Measurements from ENCODE around the gene BRIP1. TPM values are rescaled to one million over a fixed set of nuclear protein-coding genes. Genes with fewer than 3 reads are reported as not detected.
"Not testable (repeated sequence)": the region's sequence is repeated elsewhere in the genome, so short reads cannot be mapped to it uniquely, and the experiment has no call there.

Gene BRIP1
- total and polyA plus RNA-seq, 5 donors = 0.05 to 0.41 (median 0.20) TPM; not detected in 1

- H3K4me1 ChIP-seq (ENCODE audit: control insufficient read depth, insufficient read depth, low read length) = no peaks in the 10 kb centered on the region
- H3K27me3 ChIP-seq (ENCODE audit: control insufficient read depth, insufficient read depth) = no peaks in the 10 kb centered on the region
- no peak for DNase-seq
- H3K4me3 ChIP-seq (ENCODE audit: low read length) = no peak overlapping the region
- 97% methylated on average over 8 of the region's 8 CpGs for WGBS
- intact Hi-C loops (cut with DNase I) = no loop called here
- ATAC-seq = no peak
- no peak overlapping the region for H3K27ac ChIP-seq (ENCODE audit: low read length)
- H3K9me3 ChIP-seq (ENCODE audit: control insufficient read depth, low read length) = no peaks in the 10 kb centered on the region
Measured at GRCh38 chr17:61827649-61828395, 35.5 kb downstream of the BRIP1 start.

- H3K4me1 ChIP-seq (ENCODE audit: control insufficient read depth, insufficient read depth, low read length); DNase-seq; H3K4me3 ChIP-seq (ENCODE audit: low read length); H3K27ac ChIP-seq (ENCODE audit: low read length); intact Hi-C loops (cut with DNase I); ATAC-seq; H3K27me3 ChIP-seq (ENCODE audit: control insufficient read depth, insufficient read depth); H3K9me3 ChIP-seq (ENCODE audit: control insufficient read depth, low read length): not testable (repeated sequence)
- 99% methylated on average over 1 of the region's 1 CpG for WGBS
Measured at GRCh38 chr17:61826866-61827265, 36.5 kb downstream of the BRIP1 start.

GRCh38 chr17:61826198-61826597 lies 37.1 kb downstream of the BRIP1 start:
- H3K27me3 ChIP-seq (ENCODE audit: control insufficient read depth, insufficient read depth); DNase-seq; H3K4me3 ChIP-seq (ENCODE audit: low read length); ATAC-seq; H3K27ac ChIP-seq (ENCODE audit: low read length); intact Hi-C loops (cut with DNase I); H3K4me1 ChIP-seq (ENCODE audit: control insufficient read depth, insufficient read depth, low read length); H3K9me3 ChIP-seq (ENCODE audit: control insufficient read depth, low read length): not testable (repeated sequence)
- 94% methylated on average over 2 of the region's 2 CpGs for WGBS

GRCh38 chr17:61825448-61826137 lies 37.7 kb downstream of the BRIP1 start:
- ATAC-seq (no peak), DNase-seq (no peak)
- Histone ChIP-seq H3K4me1 (ENCODE audit: control insufficient read depth, insufficient read depth, low read length) (no peaks in the 10 kb centered on the region), H3K4me3 (ENCODE audit: low read length) (no peak overlapping the region), H3K9me3 (ENCODE audit: control insufficient read depth, low read length) (no peaks in the 10 kb centered on the region), H3K27me3 (ENCODE audit: control insufficient read depth, insufficient read depth) (no peaks in the 10 kb centered on the region), H3K27ac (ENCODE audit: low read length) (no peak overlapping the region)
- over 99% methylated on average over 2 of the region's 2 CpGs for WGBS
- intact Hi-C loops (cut with DNase I) = no loop called here

GRCh38 chr17:61822326-61823285 lies 40.7 kb downstream of the BRIP1 start:
- no peaks in the 10 kb centered on the region for H3K4me1 ChIP-seq (ENCODE audit: control insufficient read depth, insufficient read depth, low read length)
- intact Hi-C loops (cut with DNase I) = no loop called here
- WGBS = 70% methylated on average over 6 of the region's 6 CpGs
- no peaks in the 10 kb centered on the region for H3K9me3 ChIP-seq (ENCODE audit: control insufficient read depth, low read length)
- no peak overlapping the region for H3K4me3 ChIP-seq (ENCODE audit: low read length)
- H3K27me3 ChIP-seq (ENCODE audit: control insufficient read depth, insufficient read depth) = no peaks in the 10 kb centered on the region
- DNase-seq = no peak
- ATAC-seq = no peak
- no peak overlapping the region for H3K27ac ChIP-seq (ENCODE audit: low read length)

GRCh38 chr17:61821655-61822054 lies 41.7 kb downstream of the BRIP1 start:
- no peak for DNase-seq
- Histone ChIP-seq H3K4me3 (ENCODE audit: low read length) (no peak overlapping the region), H3K27me3 (ENCODE audit: control insufficient read depth, insufficient read depth) (no peaks in the 10 kb centered on the region), H3K4me1 (ENCODE audit: control insufficient read depth, insufficient read depth, low read length) (no peaks in the 10 kb centered on the region), H3K9me3 (ENCODE audit: control insufficient read depth, low read length) (no peaks in the 10 kb centered on the region), H3K27ac (ENCODE audit: low read length) (no peak overlapping the region)
- 97% methylated on average over 4 of the region's 4 CpGs for WGBS
- intact Hi-C loops (cut with DNase I) = no loop called here
- no peak for ATAC-seq

GRCh38 chr17:61819265-61819664 lies 44.1 kb downstream of the BRIP1 start:
- H3K4me1 ChIP-seq (ENCODE audit: control insufficient read depth, insufficient read depth, low read length); H3K9me3 ChIP-seq (ENCODE audit: control insufficient read depth, low read length); ATAC-seq; H3K27ac ChIP-seq (ENCODE audit: low read length); intact Hi-C loops (cut with DNase I); DNase-seq; H3K4me3 ChIP-seq (ENCODE audit: low read length); H3K27me3 ChIP-seq (ENCODE audit: control insufficient read depth, insufficient read depth): not testable (repeated sequence)
- 95% methylated on average over 3 of the region's 3 CpGs for WGBS

GRCh38 chr17:61818225-61818624 lies 45.1 kb downstream of the BRIP1 start:
- intact Hi-C loops (cut with DNase I) = no loop called here
- ATAC-seq (no peak), DNase-seq (no peak)
- Histone ChIP-seq H3K4me1 (ENCODE audit: control insufficient read depth, insufficient read depth, low read length) (no peaks in the 10 kb centered on the region), H3K9me3 (ENCODE audit: control insufficient read depth, low read length) (no peaks in the 10 kb centered on the region), H3K27me3 (ENCODE audit: control insufficient read depth, insufficient read depth) (no peaks in the 10 kb centered on the region), H3K4me3 (ENCODE audit: low read length) (no peak overlapping the region), H3K27ac (ENCODE audit: low read length) (no peak overlapping the region)

- Histone ChIP-seq H3K27me3 (ENCODE audit: control insufficient read depth, insufficient read depth) (no peaks in the 10 kb centered on the region), H3K4me3 (ENCODE audit: low read length) (no peak overlapping the region), H3K27ac (ENCODE audit: low read length) (no peak overlapping the region), H3K9me3 (ENCODE audit: control insufficient read depth, low read length) (no peaks in the 10 kb centered on the region), H3K4me1 (ENCODE audit: control insufficient read depth, insufficient read depth, low read length) (no peaks in the 10 kb centered on the region)
- ATAC-seq (no peak), DNase-seq (no peak)
- intact Hi-C loops (cut with DNase I) = no loop called here
- 97% methylated on average over 3 of the region's 3 CpGs for WGBS
Measured at GRCh38 chr17:61817452-61817851, 45.9 kb downstream of the BRIP1 start.

GRCh38 chr17:61816538-61816937 lies 46.8 kb downstream of the BRIP1 start:
- H3K4me3 ChIP-seq (ENCODE audit: low read length) = no peak overlapping the region
- DNase-seq (no peak), ATAC-seq (no peak)
- intact Hi-C loops (cut with DNase I) = no loop called here
- H3K27me3 ChIP-seq (ENCODE audit: control insufficient read depth, insufficient read depth) = no peaks in the 10 kb centered on the region
- no peaks in the 10 kb centered on the region for H3K9me3 ChIP-seq (ENCODE audit: control insufficient read depth, low read length)
- H3K27ac ChIP-seq (ENCODE audit: low read length) = no peak overlapping the region
- 73% methylated on average over 4 of the region's 4 CpGs for WGBS
- H3K4me1 ChIP-seq (ENCODE audit: control insufficient read depth, insufficient read depth, low read length) = no peaks in the 10 kb centered on the region
